ENCODE results near the gene ORM1.

ORM1 gene

DNA sequence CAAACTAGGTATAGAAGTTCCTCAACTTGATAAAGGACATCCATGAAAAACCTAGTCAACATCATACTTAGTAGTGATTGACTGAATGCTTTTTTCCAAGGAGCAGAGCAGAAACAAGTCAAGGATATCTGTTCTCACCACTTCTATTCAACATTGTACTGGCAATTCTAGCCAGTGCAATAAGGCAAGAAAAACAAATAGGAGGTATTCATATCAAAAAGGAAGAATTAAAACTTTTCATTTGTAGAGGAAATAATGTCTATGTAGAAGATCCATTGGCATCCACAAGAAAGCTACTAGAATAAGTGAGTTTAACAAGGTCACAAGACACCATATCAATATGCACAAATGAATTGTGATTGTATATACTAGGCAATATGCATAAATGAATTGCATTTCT, 28.2 kb upstream of the ORM1 start:
- Histone ChIP-seq H3K36me3 (ENCODE audit: control insufficient read depth, insufficient read depth, low read length) (no peaks in the 10 kb centered on the region), H3K4me3 (ENCODE audit: low read length) (no peak overlapping the region), H3K27ac (ENCODE audit: low read depth, low read length) (no peak overlapping the region), H3K9ac (ENCODE audit: low read length) (no peak overlapping the region), H2BK120ac (ENCODE audit: low read depth, low read length) (no peak overlapping the region), H4K5ac (ENCODE audit: low read length) (no peak overlapping the region), H3K4me1 (ENCODE audit: control insufficient read depth, low read depth, low read length) (no peaks in the 10 kb centered on the region), H2AK5ac (ENCODE audit: low read length) (no peak overlapping the region), H3K79me1 (ENCODE audit: low read length) (no peaks in the 10 kb centered on the region), H3K56ac (ENCODE audit: low read length) (no peak overlapping the region), H3K27me3 (ENCODE audit: insufficient read depth, low read length, poor library complexity) (no peaks in the 10 kb centered on the region), H4K8ac (ENCODE audit: low read depth, low read length) (no peak overlapping the region), H2BK15ac (replicated peaks; ENCODE audit: low read depth) (no peak overlapping the region), H3K4ac (ENCODE audit: low read depth, low read length) (no peak overlapping the region), H2BK5ac (ENCODE audit: low read length) (no peak overlapping the region), H3K79me2 (ENCODE audit: control insufficient read depth, insufficient read depth, low read length) (no peaks in the 10 kb centered on the region), H3K23ac (ENCODE audit: low read length) (no peak overlapping the region), H3K4me2 (ENCODE audit: low read length) (no peak overlapping the region), H3K18ac (ENCODE audit: low read length) (no peak overlapping the region)
- no peak for DNase-seq

DNA sequence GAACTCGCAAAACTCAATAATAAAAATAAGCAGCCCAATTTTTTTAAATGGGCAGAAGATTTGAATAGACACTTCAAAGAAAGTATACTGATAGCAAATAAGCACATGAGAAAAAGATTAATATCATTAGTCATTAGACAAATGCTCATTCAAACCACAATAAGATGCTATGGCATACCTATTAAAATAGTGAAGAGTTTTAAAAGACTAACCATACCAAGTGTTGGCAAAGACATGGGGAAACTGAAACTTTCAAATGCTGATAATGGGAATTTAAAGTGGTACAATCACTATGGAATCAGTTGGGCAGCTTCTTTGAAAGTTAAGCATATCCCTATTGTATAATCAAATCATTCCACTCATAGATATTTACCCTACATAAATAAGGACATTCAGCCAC, 26.6 kb upstream of the ORM1 start:
- H3K23ac ChIP-seq (ENCODE audit: low read length), result no peak overlapping the region
- no peaks in the 10 kb centered on the region for H3K4me1 ChIP-seq (ENCODE audit: control insufficient read depth, low read depth, low read length)
- H3K27me3 ChIP-seq (ENCODE audit: insufficient read depth, low read length, poor library complexity), result no peaks in the 10 kb centered on the region
- H3K4ac ChIP-seq (ENCODE audit: low read depth, low read length), result no peak overlapping the region
- H3K56ac ChIP-seq (ENCODE audit: low read length), result no peak overlapping the region
- no peak overlapping the region for H2BK5ac ChIP-seq (ENCODE audit: low read length)
- H3K79me2 ChIP-seq (ENCODE audit: control insufficient read depth, insufficient read depth, low read length), result no peaks in the 10 kb centered on the region
- no peak overlapping the region for H3K27ac ChIP-seq (ENCODE audit: low read depth, low read length)
- H4K8ac ChIP-seq (ENCODE audit: low read depth, low read length), result no peak overlapping the region
- no peak overlapping the region for H2BK15ac ChIP-seq (replicated peaks; ENCODE audit: low read depth)
- no peak overlapping the region for H3K18ac ChIP-seq (ENCODE audit: low read length)
- no peak overlapping the region for H3K4me3 ChIP-seq (ENCODE audit: low read length)
- WGBS (ENCODE audit: extremely low coverage, insufficient coverage, low lambda C conversion rate), result no CpG with 5 or more reads among the region's 1 CpG
- H3K4me2 ChIP-seq (ENCODE audit: low read length), result no peak overlapping the region
- no peaks in the 10 kb centered on the region for H3K36me3 ChIP-seq (ENCODE audit: control insufficient read depth, insufficient read depth, low read length)
- H2BK120ac ChIP-seq (ENCODE audit: low read depth, low read length), result no peak overlapping the region
- H2AK5ac ChIP-seq (ENCODE audit: low read length), result no peak overlapping the region
- DNase-seq, result no peak
- H3K79me1 ChIP-seq (ENCODE audit: low read length), result no peaks in the 10 kb centered on the region
- H4K5ac ChIP-seq (ENCODE audit: low read length), result no peak overlapping the region
- no peak overlapping the region for H3K9ac ChIP-seq (ENCODE audit: low read length)

DNA sequence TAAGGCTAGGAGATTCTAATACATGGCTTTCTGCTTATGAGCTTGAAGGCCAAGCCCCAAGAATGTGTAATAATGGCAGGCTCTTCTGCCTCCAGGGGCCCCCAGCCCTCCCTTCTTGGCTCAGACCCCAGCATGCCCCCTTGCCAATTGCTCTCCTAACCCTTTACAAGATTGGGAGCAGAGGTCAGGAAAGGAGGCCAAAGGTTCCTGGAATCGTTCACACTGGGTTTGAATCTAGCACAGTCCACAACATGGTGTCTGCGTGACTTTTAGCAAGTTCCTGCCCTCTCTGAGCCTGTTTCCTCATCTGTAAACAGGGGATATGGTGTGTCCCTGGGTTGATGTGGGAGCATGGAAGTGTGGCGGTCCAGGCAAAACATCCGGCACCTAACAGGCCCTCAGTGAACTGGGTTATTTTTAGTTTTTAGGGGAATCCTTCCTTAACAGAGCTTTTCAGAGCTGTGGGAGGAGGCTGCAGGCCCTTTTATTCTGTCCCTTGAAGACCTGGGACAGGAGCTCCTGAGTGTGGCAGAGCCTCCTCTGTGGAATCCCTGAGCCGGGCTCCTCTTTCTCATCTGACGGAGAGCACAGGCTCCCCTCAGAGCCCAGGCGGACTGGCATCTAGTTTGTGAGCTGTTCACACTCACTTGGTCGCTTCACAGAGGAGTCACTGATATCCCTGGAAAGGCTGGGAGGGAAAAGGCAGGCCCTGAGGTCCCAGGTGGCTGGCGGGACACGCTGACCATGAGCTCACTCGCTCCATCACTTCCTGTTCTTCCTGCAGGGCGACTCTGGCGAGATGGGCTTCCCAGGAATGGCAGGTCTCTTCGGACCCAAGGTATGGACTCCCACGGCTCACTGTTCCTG, 23.4 kb upstream of the ORM1 start:
- Histone ChIP-seq H3K56ac (ENCODE audit: low read length) (no peak overlapping the region), H2BK120ac (ENCODE audit: low read depth, low read length) (no peak overlapping the region), H4K8ac (ENCODE audit: low read depth, low read length) (no peak overlapping the region), H3K79me2 (ENCODE audit: control insufficient read depth, insufficient read depth, low read length) (no peaks in the 10 kb centered on the region), H3K23ac (ENCODE audit: low read length) (no peak overlapping the region), H3K4ac (ENCODE audit: low read depth, low read length) (no peak overlapping the region), H3K27me3 (ENCODE audit: insufficient read depth, low read length, poor library complexity) (no peaks in the 10 kb centered on the region), H2BK15ac (replicated peaks; ENCODE audit: low read depth) (no peak overlapping the region), H3K4me1 (ENCODE audit: control insufficient read depth, low read depth, low read length) (no peaks in the 10 kb centered on the region), H3K9ac (ENCODE audit: low read length) (no peak overlapping the region), H2AK5ac (ENCODE audit: low read length) (no peak overlapping the region), H3K79me1 (ENCODE audit: low read length) (no peaks in the 10 kb centered on the region), H3K4me2 (ENCODE audit: low read length) (no peak overlapping the region), H3K36me3 (ENCODE audit: control insufficient read depth, insufficient read depth, low read length) (no peaks in the 10 kb centered on the region), H2BK5ac (ENCODE audit: low read length) (no peak overlapping the region), H3K27ac (ENCODE audit: low read depth, low read length) (no peak overlapping the region), H4K5ac (ENCODE audit: low read length) (no peak overlapping the region), H3K4me3 (ENCODE audit: low read length) (no peak overlapping the region), H3K18ac (ENCODE audit: low read length) (no peak overlapping the region)
- no CpG with 5 or more reads among the region's 15 CpGs for WGBS (ENCODE audit: extremely low coverage, insufficient coverage, low lambda C conversion rate)
- DNase-seq, result no peak

DNA sequence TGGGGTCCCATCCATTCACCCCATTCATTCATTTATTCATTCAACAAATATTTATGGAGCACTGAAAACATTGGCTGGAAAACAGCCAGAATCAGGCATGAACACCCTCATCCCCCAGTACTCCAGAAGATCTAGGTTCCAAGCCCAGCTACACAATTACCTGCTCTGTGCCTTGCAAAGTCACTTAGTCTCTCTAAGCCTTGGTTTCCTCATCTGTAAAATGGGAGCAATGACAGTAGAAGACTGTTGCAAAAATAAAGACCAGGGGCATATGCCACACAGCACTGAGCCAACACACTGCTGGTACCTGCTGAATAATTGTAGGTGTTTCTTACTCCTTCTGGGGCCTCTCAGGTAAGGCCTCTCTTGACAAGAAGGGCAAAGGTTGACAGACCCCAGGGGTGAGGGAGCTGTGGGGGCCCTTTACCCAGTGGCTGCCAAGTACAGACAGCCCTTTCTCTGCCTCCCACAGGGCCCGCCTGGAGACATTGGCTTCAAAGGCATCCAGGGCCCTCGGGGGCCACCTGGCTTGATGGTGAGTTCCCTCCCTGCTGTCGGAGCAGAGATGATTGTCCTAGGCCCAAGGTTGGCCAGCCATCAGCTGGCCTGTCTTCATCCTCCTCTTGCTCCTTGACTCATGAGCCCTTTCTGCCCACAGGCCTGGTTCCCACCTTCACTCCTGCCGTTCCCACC, 22.6 kb upstream of the ORM1 start:
- Histone ChIP-seq H3K9ac (ENCODE audit: low read length) (no peak overlapping the region), H3K27ac (ENCODE audit: low read depth, low read length) (no peak overlapping the region), H3K4me1 (ENCODE audit: control insufficient read depth, low read depth, low read length) (no peaks in the 10 kb centered on the region), H3K4ac (ENCODE audit: low read depth, low read length) (no peak overlapping the region), H3K36me3 (ENCODE audit: control insufficient read depth, insufficient read depth, low read length) (no peaks in the 10 kb centered on the region), H4K5ac (ENCODE audit: low read length) (no peak overlapping the region), H3K4me2 (ENCODE audit: low read length) (no peak overlapping the region), H3K79me2 (ENCODE audit: control insufficient read depth, insufficient read depth, low read length) (no peaks in the 10 kb centered on the region), H4K8ac (ENCODE audit: low read depth, low read length) (no peak overlapping the region), H2BK120ac (ENCODE audit: low read depth, low read length) (no peak overlapping the region), H3K18ac (ENCODE audit: low read length) (no peak overlapping the region), H3K79me1 (ENCODE audit: low read length) (no peaks in the 10 kb centered on the region), H3K27me3 (ENCODE audit: insufficient read depth, low read length, poor library complexity) (no peaks in the 10 kb centered on the region), H3K23ac (ENCODE audit: low read length) (no peak overlapping the region), H2BK15ac (replicated peaks; ENCODE audit: low read depth) (no peak overlapping the region), H3K56ac (ENCODE audit: low read length) (no peak overlapping the region), H3K4me3 (ENCODE audit: low read length) (no peak overlapping the region), H2AK5ac (ENCODE audit: low read length) (no peak overlapping the region), H2BK5ac (ENCODE audit: low read length) (no peak overlapping the region)
- WGBS (ENCODE audit: extremely low coverage, insufficient coverage, low lambda C conversion rate), result no CpG with 5 or more reads among the region's 4 CpGs
- DNase-seq, result no peak

DNA sequence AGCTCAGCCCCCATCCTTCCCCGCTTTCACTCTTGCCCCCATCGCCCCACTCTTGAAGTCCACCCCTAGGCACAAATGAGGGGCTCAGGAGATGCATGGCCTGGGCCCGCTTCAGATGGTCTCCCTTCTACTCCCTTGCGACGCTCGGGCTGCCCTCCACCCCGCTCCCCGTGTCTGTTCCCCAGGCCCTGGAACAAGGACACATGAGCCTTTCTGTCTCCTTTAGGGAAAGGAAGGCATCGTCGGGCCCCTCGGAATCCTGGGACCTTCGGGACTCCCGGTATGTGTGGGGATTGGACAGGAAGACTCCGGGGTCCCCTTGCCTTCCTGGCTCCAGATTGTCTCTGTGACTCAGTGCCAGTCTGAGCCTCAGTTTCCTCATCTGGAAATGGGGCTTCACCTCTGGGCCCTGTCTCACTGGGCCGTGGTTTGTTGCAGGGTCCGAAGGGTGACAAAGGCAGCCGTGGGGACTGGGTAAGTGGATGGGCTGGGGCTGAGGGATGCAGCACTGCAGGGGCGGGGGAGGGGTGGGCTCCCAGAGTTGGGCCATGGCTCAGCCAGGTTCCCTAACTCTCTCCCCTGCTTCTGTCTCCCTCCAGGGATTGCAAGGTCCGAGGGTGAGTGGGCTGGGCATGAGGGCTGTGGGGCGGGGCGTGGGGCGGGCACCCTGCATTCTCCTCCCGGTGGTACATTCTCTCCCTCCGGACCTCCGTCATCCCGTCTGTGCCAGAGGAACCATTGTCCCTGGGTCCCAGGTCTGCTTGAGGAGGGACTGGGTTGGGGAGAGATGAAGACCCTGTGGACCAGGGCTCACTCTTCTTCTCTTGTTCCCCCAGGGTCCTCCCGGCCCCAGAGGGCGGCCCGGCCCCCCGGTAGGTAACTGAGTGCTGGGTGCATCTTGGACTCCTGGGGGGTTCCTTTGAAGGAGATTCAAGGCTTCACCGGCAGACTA, 21.8 kb upstream of the ORM1 start:
- no peaks in the 10 kb centered on the region for H3K27me3 ChIP-seq (ENCODE audit: insufficient read depth, low read length, poor library complexity)
- no peak for DNase-seq
- no peak overlapping the region for H3K56ac ChIP-seq (ENCODE audit: low read length)
- no peaks in the 10 kb centered on the region for H3K36me3 ChIP-seq (ENCODE audit: control insufficient read depth, insufficient read depth, low read length)
- no peak overlapping the region for H2BK15ac ChIP-seq (replicated peaks; ENCODE audit: low read depth)
- no peak overlapping the region for H3K23ac ChIP-seq (ENCODE audit: low read length)
- H3K4me2 ChIP-seq (ENCODE audit: low read length), result no peak overlapping the region
- no peaks in the 10 kb centered on the region for H3K79me1 ChIP-seq (ENCODE audit: low read length)
- no peak overlapping the region for H4K5ac ChIP-seq (ENCODE audit: low read length)
- no peak overlapping the region for H3K4me3 ChIP-seq (ENCODE audit: low read length)
- no peak overlapping the region for H4K8ac ChIP-seq (ENCODE audit: low read depth, low read length)
- H3K79me2 ChIP-seq (ENCODE audit: control insufficient read depth, insufficient read depth, low read length), result no peaks in the 10 kb centered on the region
- no peak overlapping the region for H2BK120ac ChIP-seq (ENCODE audit: low read depth, low read length)
- no CpG with 5 or more reads among the region's 31 CpGs for WGBS (ENCODE audit: extremely low coverage, insufficient coverage, low lambda C conversion rate)
- no peak overlapping the region for H2BK5ac ChIP-seq (ENCODE audit: low read length)
- no peak overlapping the region for H3K4ac ChIP-seq (ENCODE audit: low read depth, low read length)
- no peak overlapping the region for H3K9ac ChIP-seq (ENCODE audit: low read length)
- no peak overlapping the region for H3K27ac ChIP-seq (ENCODE audit: low read depth, low read length)
- no peak overlapping the region for H2AK5ac ChIP-seq (ENCODE audit: low read length)
- no peak overlapping the region for H3K18ac ChIP-seq (ENCODE audit: low read length)
- no peaks in the 10 kb centered on the region for H3K4me1 ChIP-seq (ENCODE audit: control insufficient read depth, low read depth, low read length)

All from mesendoderm (in vitro differentiated cells).